Aorta (tissue), 5 donors: Measurements from ENCODE around the gene ABCA7. TPM values are rescaled to one million over a fixed set of nuclear protein-coding genes. Genes with fewer than 3 reads are reported as not detected.
A peak's percentile ranks its signal among the peaks of the same experiment; 100 is the strongest.

Source experiments
- ATAC-seq: fragments of 200-7000 bp; cut with Tn5 transposase; one replicate; pipeline ENCODE4 v1.9.1; 2022; ENCODE audit warnings: moderate library complexity; ENCODE audit not compliant: low FRiP score
- DNase-seq, 2 donors: peaks; one replicate each; pipeline ENCODE4 v3.0.0-alpha.2; 2020
- H3K27ac ChIP-seq, 2 donors: one replicate each; pipeline ENCODE4 v1.5.1; 2013; ENCODE audit warnings: low read length in 2 of 2, mild to moderate bottlenecking in 2 of 2, moderate library complexity in 2 of 2, control low read depth in 1 of 2, inconsistent platforms in 1 of 2, low read depth in 1 of 2
- H3K27me3 ChIP-seq, 2 donors: one replicate each; pipeline ENCODE4 v1.6.1; 2013; ENCODE audit warnings: control low read depth in 1 of 2, low read length in 1 of 2, mild to moderate bottlenecking in 1 of 2, moderate library complexity in 1 of 2; ENCODE audit not compliant: insufficient read depth in 2 of 2, control insufficient read depth in 1 of 2
- H3K36me3 ChIP-seq, 2 donors: one replicate each; pipeline ENCODE4 v1.6.1; 2013; ENCODE audit warnings: control low read depth in 1 of 2, low read length in 1 of 2, mild to moderate bottlenecking in 1 of 2; ENCODE audit not compliant: insufficient read depth in 2 of 2, control insufficient read depth in 1 of 2
- H3K4me1 ChIP-seq, 2 donors: one replicate each; pipeline ENCODE4 v1.6.1; 2013; ENCODE audit warnings: low read length in 2 of 2, control low read depth in 1 of 2, mild to moderate bottlenecking in 1 of 2, moderate library complexity in 1 of 2; ENCODE audit not compliant: insufficient read depth in 2 of 2, control insufficient read depth in 1 of 2
- H3K4me3 ChIP-seq, 2 donors: one replicate each; pipeline ENCODE4 v1.5.1; 2013; ENCODE audit warnings: low read length in 2 of 2, control low read depth in 1 of 2, mild to moderate bottlenecking in 1 of 2
- H3K9me3 ChIP-seq: one replicate; pipeline ENCODE4 v1.6.1; 2013; ENCODE audit warnings: mild to moderate bottlenecking, low read length; ENCODE audit not compliant: control insufficient read depth
- WGBS, 2 donors: extraction: QIAGEN DNeasy Blood & Tissue Kit; methylation state at CpG; one replicate each; pipeline ENCODE4 v1.1.7; 2013; 5-methylcytosine and 5-hydroxymethylcytosine counted together
- intact Hi-C, 2 donors: fragments of 100-400 bp; cut with DNase I; formaldehyde crosslinking; loops; one replicate each; pipeline versions ENCODE4 v1.14.2 to v1.15.0; 2022
- polyA plus RNA-seq, 2 donors: library from polyadenylated mRNA; stranded (reverse); fragments of 200-250 nt; gene quantifications; one replicate each; pipeline ENCODE4 v1.2.3, GENCODE V29; 2013
- total RNA-seq, 2 donors: library from RNA; stranded (reverse); fragmentation: NEBNext Ultra II Directional; extraction: Animal tissue kit (Norgen Biotek cat#: 25700); gene quantifications; one replicate each; pipeline ENCODE4 v1.2.1, GENCODE V29; 2021
- donor health status: healthy with polysubstance abuse.
- donor health status: Bipolar disorder and iron deficiency.
- donor health status: DM: no; HTN: no; CAD: no.
- donor health status: DM: no; HTN: no; CAD: no.
- donor health status: DM: yes; HTN: yes; CAD: no.

Gene ABCA7
- total and polyA plus RNA-seq, 4 donors, result 1.9 to 20.6 (median 8.5) TPM

GRCh38 chr19:1076046-1076386 lies 36.1 kb downstream of the ABCA7 start:
- Histone ChIP-seq H3K27ac (no peak overlapping the region), H3K36me3 (no peaks in the 10 kb centered on the region), H3K27me3 (no peaks in the 10 kb centered on the region), H3K4me1 (no peaks in the 10 kb centered on the region), H3K9me3 (no peaks in the 10 kb centered on the region), H3K4me3 (no peak overlapping the region)
- DNase-seq (no peak), ATAC-seq (no peak)
- 80 to 85% methylated on average over 4 of the region's 4 CpGs for WGBS, 2 donors
- intact Hi-C loops, result no loop called here

- no peak for ATAC-seq
- intact Hi-C loops, result no loop called here
- Histone ChIP-seq H3K27me3 (no peaks in the 10 kb centered on the region), H3K36me3 (no peaks in the 10 kb centered on the region), H3K27ac (no peak overlapping the region), H3K4me1 (no peaks in the 10 kb centered on the region), H3K9me3 (no peaks in the 10 kb centered on the region), H3K4me3 (no peak overlapping the region)
- WGBS, 2 donors, result 53 to 55% methylated on average over 16 of the region's 16 CpGs
- peak; percentile 80 to 87 for DNase-seq
Measured at GRCh38 chr19:1076951-1077350, 37.0 kb downstream of the ABCA7 start.

- intact Hi-C loops, result no loop called here
- no peaks in the 10 kb centered on the region for H3K4me1 ChIP-seq
- WGBS, 2 donors, result 89 to 91% methylated on average over 45 of the region's 45 CpGs
- no peaks in the 10 kb centered on the region for H3K9me3 ChIP-seq
- no peaks in the 10 kb centered on the region for H3K27me3 ChIP-seq
- no peaks in the 10 kb centered on the region for H3K36me3 ChIP-seq
- H3K4me3 ChIP-seq, result no peak overlapping the region
- ATAC-seq (no peak), DNase-seq (peak in 1 of 2 donors; percentile 74)
- no peak overlapping the region for H3K27ac ChIP-seq
Measured at GRCh38 chr19:1079566-1080111, 39.7 kb downstream of the ABCA7 start.

GRCh38 chr19:1080360-1081161 lies 40.7 kb downstream of the ABCA7 start:
- Histone ChIP-seq H3K36me3 (no peaks in the 10 kb centered on the region), H3K4me3 (no peak overlapping the region), H3K4me1 (no peaks in the 10 kb centered on the region), H3K27ac (no peak overlapping the region), H3K27me3 (no peaks in the 10 kb centered on the region), H3K9me3 (no peaks in the 10 kb centered on the region)
- WGBS, 2 donors, result 95% methylated on average over 50 of the region's 50 CpGs
- intact Hi-C loops, result no loop called here
- ATAC-seq (no peak), DNase-seq (peak in 1 of 2 donors; percentile 73)

- no peaks in the 10 kb centered on the region for H3K4me1 ChIP-seq
- intact Hi-C loops, result no loop called here
- ATAC-seq (no peak), DNase-seq (peak in 1 of 2 donors; percentile 79)
- H3K4me3 ChIP-seq, result no peak overlapping the region
- 57 to 69% methylated on average over 56 to 58 of the region's 58 CpGs for WGBS, 2 donors
- no peaks in the 10 kb centered on the region for H3K27me3 ChIP-seq
- no peaks in the 10 kb centered on the region for H3K9me3 ChIP-seq
- H3K36me3 ChIP-seq, result no peaks in the 10 kb centered on the region
- H3K27ac ChIP-seq, result no peak overlapping the region
Measured at GRCh38 chr19:1081301-1082164, 41.6 kb downstream of the ABCA7 start.

- Histone ChIP-seq H3K27ac (no peak overlapping the region), H3K4me3 (no peak overlapping the region), H3K27me3 (no peaks in the 10 kb centered on the region), H3K4me1 (no peaks in the 10 kb centered on the region), H3K9me3 (no peaks in the 10 kb centered on the region), H3K36me3 (no peaks in the 10 kb centered on the region)
- intact Hi-C loops, result no loop called here
- ATAC-seq (peak; percentile 67), DNase-seq (peak in 1 of 2 donors; percentile 84)
- 15 to 19% methylated on average over 42 to 51 of the region's 51 CpGs for WGBS, 2 donors
Measured at GRCh38 chr19:1082165-1082927, 42.4 kb downstream of the ABCA7 start.

GRCh38 chr19:1082928-1083816 lies 43.3 kb downstream of the ABCA7 start:
- H3K4me1 ChIP-seq, result no peaks in the 10 kb centered on the region
- no peaks in the 10 kb centered on the region for H3K36me3 ChIP-seq
- no peaks in the 10 kb centered on the region for H3K27me3 ChIP-seq
- no peak overlapping the region for H3K4me3 ChIP-seq
- intact Hi-C loops, result no loop called here
- peak in 1 of 2 donors; percentile 75 for DNase-seq
- no peak for ATAC-seq
- no peaks in the 10 kb centered on the region for H3K9me3 ChIP-seq
- WGBS, 2 donors, result 85 to 86% methylated on average over 59 of the region's 59 CpGs
- H3K27ac ChIP-seq, result no peak overlapping the region
